ENCODE results near the gene HOXA6. TPM values are rescaled to one million over a fixed set of nuclear protein-coding genes. Genes with fewer than 3 reads are reported as not detected.

HOXA6 gene
- total and polyA plus RNA-seq, 9 of the 15 experiments (the other 6 are each of a cell fraction or from before 2014, with no cell fraction given): not detected

DNA sequence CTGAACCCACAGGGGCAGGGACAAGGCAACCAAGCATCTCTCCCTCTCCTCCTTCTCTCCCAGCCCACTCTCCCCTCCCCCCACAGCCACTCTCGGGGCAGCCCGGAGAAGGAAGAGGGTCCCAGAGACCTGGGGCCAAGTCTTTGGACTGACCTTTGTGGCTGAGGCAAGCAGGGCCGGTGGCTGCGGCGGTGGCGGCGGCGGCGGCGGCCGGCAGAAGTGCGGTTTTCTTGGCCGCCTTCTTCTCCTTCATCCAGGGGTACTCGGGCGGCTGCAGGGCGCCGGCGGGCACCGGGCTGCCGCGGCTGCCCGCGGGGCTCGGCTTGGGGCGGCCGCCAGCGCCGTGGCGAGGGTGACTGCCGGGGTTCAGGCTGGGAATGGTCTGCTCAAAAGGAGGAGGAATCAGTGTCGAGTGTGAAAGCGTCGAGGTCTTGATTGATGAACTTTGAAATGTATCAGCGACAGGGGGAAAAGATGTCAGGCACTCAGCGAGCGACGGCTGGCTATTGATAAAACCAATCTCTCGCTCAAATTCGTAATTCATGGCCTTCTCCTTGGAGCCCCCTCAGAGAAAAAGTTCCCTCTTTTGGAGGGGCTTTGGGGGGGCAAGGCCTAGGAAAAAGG is 45.5 kb downstream of the HOXA6 start:
- ChIA-PET CTCF (ENCODE audit: low intra/inter-chr PET ratio) (no interaction called here), POLR2A (no interaction called here)
- intact Hi-C loops (cut with micrococcal nuclease): no loop called here
- H3K9me1 ChIP-seq (ENCODE audit: control insufficient read depth, insufficient read depth, low read length): no peaks in the 10 kb centered on the region
- no peaks in the 10 kb centered on the region for H3K36me3 ChIP-seq (ENCODE audit: control insufficient read depth, insufficient read depth, low read length)
- H3K4me3 ChIP-seq: no peak overlapping the region
- H3K4me2 ChIP-seq (ENCODE audit: insufficient read depth, low read length): no peak overlapping the region
- no TSS peak for BruUV-seq (replicated peaks)
- H3K4me1 ChIP-seq (replicated peaks in 1 of 2; ENCODE audit: control insufficient read depth in 2 of 2, insufficient read depth in 2 of 2, low read length in 2 of 2): peaks cover 0 to 4% of the 10 kb centered on the region in 2 experiments; a peak in 2 of 5 replicates
- H3K79me2 ChIP-seq (ENCODE audit: control insufficient read depth, insufficient read depth, low read length): no peaks in the 10 kb centered on the region
- no peak for DNase-seq (ENCODE audit: extremely low read depth in 1 of 4, low spot score in 3 of 4)
- H3K27me3 ChIP-seq (ENCODE audit: control insufficient read depth in 2 of 2, insufficient read depth in 2 of 2, low read length in 2 of 2): peaks cover 78% of the 10 kb centered on the region in 2 experiments
- H3K9ac ChIP-seq (ENCODE audit: insufficient read depth in 1 of 2, low read depth in 2 of 2, low read length in 2 of 2): no peak overlapping the region
- H3K27ac ChIP-seq (ENCODE audit: extremely low read depth, low read depth, low read length): no peak overlapping the region
- no peak for FAIRE-seq
- H3K9me3 ChIP-seq (replicated peaks; ENCODE audit: control insufficient read depth, insufficient read depth, low read depth, low read length): no peaks in the 10 kb centered on the region
- whole genome bisulfite sequencing (ENCODE audit: insufficient coverage, low coverage, missing lambda C conversion rate): 16% methylated on average over 13 of the region's 39 CpGs
- in situ Hi-C loops (cut with MboI): no loop called here
- no peak overlapping the region for H2AFZ ChIP-seq (ENCODE audit: low read depth, low read length)
- no peaks in the 10 kb centered on the region for H4K20me1 ChIP-seq (replicated peaks; ENCODE audit: control insufficient read depth, insufficient read depth, low read length)
- ATAC-seq: no peak
- no peak for TF ChIP-seq ZFP1 (CRISPR knock-in tag; IDR thresholded peaks at IDR 0.05)
- TF ChIP-seq, protein P1, sequence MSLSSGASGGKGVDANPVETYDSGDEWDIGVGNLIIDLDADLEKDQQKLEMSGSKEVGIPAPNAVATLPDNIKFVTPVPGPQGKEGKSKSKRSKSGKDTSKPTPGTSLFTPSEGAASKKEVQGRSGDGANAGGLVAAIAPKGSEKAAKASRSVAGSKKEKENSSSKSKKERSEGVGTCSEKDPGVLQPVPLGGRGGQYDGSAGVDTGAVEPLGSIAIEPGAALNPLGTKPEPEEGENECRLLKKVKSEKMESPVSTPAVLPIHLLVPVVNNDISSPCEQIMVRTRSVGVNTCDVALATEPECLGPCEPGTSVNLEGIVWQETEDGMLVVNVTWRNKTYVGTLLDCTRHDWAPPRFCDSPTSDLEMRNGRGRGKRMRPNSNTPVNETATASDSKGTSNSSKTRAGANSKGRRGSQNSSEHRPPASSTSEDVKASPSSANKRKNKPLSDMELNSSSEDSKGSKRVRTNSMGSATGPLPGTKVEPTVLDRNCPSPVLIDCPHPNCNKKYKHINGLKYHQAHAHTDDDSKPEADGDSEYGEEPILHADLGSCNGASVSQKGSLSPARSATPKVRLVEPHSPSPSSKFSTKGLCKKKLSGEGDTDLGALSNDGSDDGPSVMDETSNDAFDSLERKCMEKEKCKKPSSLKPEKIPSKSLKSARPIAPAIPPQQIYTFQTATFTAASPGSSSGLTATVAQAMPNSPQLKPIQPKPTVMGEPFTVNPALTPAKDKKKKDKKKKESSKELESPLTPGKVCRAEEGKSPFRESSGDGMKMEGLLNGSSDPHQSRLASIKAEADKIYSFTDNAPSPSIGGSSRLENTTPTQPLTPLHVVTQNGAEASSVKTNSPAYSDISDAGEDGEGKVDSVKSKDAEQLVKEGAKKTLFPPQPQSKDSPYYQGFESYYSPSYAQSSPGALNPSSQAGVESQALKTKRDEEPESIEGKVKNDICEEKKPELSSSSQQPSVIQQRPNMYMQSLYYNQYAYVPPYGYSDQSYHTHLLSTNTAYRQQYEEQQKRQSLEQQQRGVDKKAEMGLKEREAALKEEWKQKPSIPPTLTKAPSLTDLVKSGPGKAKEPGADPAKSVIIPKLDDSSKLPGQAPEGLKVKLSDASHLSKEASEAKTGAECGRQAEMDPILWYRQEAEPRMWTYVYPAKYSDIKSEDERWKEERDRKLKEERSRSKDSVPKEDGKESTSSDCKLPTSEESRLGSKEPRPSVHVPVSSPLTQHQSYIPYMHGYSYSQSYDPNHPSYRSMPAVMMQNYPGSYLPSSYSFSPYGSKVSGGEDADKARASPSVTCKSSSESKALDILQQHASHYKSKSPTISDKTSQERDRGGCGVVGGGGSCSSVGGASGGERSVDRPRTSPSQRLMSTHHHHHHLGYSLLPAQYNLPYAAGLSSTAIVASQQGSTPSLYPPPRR (CRISPR knock-in tag; IDR thresholded peaks at IDR 0.05; ENCODE audit: borderline replicate concordance): no peak
- TF ChIP-seq, protein P2, sequence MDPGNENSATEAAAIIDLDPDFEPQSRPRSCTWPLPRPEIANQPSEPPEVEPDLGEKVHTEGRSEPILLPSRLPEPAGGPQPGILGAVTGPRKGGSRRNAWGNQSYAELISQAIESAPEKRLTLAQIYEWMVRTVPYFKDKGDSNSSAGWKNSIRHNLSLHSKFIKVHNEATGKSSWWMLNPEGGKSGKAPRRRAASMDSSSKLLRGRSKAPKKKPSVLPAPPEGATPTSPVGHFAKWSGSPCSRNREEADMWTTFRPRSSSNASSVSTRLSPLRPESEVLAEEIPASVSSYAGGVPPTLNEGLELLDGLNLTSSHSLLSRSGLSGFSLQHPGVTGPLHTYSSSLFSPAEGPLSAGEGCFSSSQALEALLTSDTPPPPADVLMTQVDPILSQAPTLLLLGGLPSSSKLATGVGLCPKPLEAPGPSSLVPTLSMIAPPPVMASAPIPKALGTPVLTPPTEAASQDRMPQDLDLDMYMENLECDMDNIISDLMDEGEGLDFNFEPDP (CRISPR knock-in tag; IDR thresholded peaks at IDR 0.05): no peak
- TF ChIP-seq, protein P3, sequence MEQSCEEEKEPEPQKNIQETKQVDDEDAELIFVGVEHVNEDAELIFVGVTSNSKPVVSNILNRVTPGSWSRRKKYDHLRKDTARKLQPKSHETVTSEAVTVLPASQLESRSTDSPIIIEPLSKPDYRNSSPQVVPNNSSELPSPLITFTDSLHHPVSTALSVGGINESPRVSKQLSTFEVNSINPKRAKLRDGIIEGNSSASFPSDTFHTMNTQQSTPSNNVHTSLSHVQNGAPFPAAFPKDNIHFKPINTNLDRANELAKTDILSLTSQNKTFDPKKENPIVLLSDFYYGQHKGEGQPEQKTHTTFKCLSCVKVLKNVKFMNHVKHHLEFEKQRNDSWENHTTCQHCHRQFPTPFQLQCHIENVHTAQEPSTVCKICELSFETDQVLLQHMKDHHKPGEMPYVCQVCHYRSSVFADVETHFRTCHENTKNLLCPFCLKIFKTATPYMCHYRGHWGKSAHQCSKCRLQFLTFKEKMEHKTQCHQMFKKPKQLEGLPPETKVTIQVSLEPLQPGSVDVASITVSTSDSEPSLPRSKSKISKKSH (CRISPR knock-in tag; IDR thresholded peaks at IDR 0.05): no peak
- TF ChIP-seq, protein P4, sequence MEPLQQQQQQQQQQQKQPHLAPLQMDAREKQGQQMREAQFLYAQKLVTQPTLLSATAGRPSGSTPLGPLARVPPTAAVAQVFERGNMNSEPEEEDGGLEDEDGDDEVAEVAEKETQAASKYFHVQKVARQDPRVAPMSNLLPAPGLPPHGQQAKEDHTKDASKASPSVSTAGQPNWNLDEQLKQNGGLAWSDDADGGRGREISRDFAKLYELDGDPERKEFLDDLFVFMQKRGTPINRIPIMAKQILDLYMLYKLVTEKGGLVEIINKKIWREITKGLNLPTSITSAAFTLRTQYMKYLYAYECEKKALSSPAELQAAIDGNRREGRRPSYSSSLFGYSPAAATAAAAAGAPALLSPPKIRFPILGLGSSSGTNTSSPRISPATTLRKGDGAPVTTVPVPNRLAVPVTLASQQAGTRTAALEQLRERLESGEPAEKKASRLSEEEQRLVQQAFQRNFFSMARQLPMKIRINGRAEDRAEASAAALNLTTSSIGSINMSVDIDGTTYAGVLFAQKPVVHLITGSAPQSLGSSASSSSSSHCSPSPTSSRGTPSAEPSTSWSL (CRISPR knock-in tag; IDR thresholded peaks at IDR 0.05; ENCODE audit: borderline replicate concordance): no peak
- TF ChIP-seq ZNF23 (CRISPR knock-in tag; IDR thresholded peaks at IDR 0.05): no peak
- TF ChIP-seq, protein P5, sequence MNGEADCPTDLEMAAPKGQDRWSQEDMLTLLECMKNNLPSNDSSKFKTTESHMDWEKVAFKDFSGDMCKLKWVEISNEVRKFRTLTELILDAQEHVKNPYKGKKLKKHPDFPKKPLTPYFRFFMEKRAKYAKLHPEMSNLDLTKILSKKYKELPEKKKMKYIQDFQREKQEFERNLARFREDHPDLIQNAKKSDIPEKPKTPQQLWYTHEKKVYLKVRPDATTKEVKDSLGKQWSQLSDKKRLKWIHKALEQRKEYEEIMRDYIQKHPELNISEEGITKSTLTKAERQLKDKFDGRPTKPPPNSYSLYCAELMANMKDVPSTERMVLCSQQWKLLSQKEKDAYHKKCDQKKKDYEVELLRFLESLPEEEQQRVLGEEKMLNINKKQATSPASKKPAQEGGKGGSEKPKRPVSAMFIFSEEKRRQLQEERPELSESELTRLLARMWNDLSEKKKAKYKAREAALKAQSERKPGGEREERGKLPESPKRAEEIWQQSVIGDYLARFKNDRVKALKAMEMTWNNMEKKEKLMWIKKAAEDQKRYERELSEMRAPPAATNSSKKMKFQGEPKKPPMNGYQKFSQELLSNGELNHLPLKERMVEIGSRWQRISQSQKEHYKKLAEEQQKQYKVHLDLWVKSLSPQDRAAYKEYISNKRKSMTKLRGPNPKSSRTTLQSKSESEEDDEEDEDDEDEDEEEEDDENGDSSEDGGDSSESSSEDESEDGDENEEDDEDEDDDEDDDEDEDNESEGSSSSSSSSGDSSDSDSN (IDR thresholded peaks at IDR 0.05; ENCODE audit: borderline replicate concordance in 1 of 2, low read depth in 2 of 2, low read length in 2 of 2): no peak
- TF ChIP-seq TFAM (CRISPR knock-in tag; conservative IDR thresholded peaks at IDR 0.05): no peak
